ENCODE results near the gene FER1L5.

DNA sequence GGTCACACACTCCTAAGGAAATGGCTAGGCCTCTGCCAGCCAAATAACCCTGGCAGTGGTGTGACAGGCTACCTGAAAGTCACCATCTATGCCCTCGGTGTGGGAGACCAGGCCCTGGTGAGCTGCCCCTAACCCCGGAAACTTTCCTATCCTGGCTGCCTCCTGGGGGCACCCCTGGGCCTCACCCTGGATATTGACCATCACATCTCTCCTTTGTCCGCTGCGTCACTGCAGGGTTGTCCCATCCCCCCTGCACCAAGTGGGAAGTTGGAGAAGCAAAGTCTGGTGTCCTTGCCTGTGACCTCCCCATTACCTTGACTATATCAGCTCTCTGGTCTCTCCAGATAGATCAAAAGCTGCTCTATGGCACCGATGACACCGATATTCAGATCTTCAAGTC, 18.8 kb downstream of the FER1L5 start:
- TF ChIP-seq GABPA (IDR thresholded peaks at IDR 0.05; ENCODE audit: low read depth) (no peak), REST (IDR thresholded peaks at IDR 0.05; ENCODE audit: insufficient replicate concordance, low read depth) (no peak), POLR2AphosphoS5 (IDR thresholded peaks at IDR 0.05; ENCODE audit: low read depth) (no peak)
- TF ChIP-seq, protein P1, sequence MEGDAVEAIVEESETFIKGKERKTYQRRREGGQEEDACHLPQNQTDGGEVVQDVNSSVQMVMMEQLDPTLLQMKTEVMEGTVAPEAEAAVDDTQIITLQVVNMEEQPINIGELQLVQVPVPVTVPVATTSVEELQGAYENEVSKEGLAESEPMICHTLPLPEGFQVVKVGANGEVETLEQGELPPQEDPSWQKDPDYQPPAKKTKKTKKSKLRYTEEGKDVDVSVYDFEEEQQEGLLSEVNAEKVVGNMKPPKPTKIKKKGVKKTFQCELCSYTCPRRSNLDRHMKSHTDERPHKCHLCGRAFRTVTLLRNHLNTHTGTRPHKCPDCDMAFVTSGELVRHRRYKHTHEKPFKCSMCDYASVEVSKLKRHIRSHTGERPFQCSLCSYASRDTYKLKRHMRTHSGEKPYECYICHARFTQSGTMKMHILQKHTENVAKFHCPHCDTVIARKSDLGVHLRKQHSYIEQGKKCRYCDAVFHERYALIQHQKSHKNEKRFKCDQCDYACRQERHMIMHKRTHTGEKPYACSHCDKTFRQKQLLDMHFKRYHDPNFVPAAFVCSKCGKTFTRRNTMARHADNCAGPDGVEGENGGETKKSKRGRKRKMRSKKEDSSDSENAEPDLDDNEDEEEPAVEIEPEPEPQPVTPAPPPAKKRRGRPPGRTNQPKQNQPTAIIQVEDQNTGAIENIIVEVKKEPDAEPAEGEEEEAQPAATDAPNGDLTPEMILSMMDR (IDR thresholded peaks at IDR 0.05; ENCODE audit: insufficient read depth, low read length): no peak

All from HL-60 (cell line).